RPMI8226 (cell line): ENCODE measurements around the gene USP14.

Experiments used
- DNase-seq: peaks from one replicate; pipeline ENCODE4 v3.0.0-alpha.2; 2015

The USP14 gene

DNA sequence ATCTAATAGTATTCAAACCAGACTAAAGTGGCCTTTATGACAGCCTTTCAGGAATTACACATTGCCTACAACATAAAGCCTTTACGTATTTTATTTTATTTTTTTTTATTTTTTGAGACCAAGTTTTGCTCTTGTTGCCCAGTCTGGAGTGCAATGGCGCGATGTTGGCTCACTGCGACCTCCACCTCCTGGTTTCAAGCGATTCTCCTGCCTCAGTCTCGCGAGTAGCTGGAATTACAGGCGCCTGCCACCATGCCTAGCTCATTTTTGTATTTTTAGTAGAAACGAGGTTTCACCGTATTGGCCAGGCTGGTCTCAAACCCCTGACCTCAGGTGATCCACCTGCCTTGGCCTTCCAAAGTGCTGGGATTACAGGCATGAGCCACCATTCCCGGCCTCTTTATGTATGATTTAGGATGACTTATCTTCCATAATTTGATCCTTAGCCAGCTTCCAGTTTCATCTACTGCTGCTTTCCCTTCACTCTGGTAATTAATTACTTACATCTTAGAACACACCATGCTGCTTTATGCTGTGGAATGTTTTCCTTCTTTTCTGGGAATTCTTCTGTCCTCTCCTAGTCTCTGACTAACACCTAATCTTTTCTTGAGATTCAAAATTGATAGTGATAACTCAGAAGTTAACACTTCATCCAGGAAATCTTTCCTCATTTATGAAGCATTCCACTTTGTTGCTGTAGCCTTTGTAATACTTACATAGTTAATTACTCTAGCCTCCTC, 2.6 kb downstream of the USP14 start:
- DNase-seq = no peak

- no peak for DNase-seq
These were observed 14.0 kb downstream of the USP14 start for GRCh38 chr18:172361-172760.

DNA sequence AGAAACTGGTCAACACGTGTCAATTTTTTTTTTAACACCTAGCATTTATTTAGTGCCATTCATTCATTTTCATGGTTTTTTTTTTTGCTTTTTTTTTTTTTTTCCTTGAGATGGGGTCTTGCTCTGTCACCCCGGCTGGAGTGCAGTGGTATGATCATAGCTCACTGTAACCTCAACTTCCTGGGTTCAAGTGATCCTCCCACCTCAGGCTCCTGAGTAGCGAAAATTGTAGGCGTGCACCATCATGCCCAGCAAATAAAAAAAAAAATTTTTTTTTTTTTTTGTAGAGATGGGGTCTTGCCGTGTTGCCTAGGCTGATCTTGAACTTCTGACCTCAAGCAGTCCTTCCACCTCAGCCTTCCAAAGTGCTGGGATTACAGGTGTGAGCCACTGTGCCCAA, 21.1 kb downstream of the USP14 start:
- DNase-seq = no peak

- no peak for DNase-seq
These were observed 23.4 kb downstream of the USP14 start for GRCh38 chr18:181711-182110.

- no peak for DNase-seq
These were observed 25.4 kb downstream of the USP14 start for GRCh38 chr18:183769-184168.

DNA sequence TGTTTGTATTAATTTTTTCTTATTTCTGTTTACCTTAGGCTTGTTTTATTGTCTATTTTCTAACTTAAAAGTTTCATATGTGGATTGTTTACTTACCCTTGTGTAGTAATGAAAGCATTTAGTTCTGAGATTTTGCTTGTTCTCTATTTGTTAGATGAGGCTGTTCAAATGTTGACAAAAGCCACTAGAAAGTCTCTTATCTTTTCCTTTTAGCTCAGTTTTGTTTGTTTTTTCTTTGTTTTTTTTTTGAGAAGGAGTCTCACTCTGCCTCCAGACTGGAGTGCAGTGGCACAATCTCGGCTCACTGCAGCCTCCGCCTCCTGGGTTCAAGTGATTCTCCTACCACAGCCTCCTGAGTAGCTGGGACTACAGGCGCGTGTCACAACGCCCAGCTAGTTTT, 30.9 kb downstream of the USP14 start:
- no peak for DNase-seq

DNA sequence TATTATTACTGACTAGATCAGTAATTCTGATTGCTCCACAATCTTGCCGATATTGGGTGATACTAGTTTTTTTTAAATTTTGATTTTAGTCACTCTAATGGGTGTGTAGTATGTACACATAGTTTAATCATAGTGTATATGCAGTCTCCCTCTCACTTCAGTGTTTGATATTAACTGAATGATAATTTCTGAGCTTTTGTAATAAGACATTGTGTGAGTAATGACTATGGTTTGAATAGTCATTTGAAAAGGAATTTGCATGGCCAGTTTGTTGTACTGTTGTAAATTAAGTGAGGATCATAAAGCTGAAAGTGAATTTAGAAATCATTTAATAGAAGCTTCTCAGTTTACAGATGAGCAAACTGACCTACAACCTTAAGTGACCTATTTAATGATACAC, 33.4 kb downstream of the USP14 start:
- no peak for DNase-seq

GRCh38 chr18:192801-193200, 34.4 kb downstream of the USP14 start:
- no peak for DNase-seq

- DNase-seq = no peak
These were observed 37.3 kb downstream of the USP14 start for GRCh38 chr18:195651-196050.

- no peak for DNase-seq
These were observed 40.9 kb downstream of the USP14 start for GRCh38 chr18:199214-199613.

GRCh38 chr18:199768-200167, 41.4 kb downstream of the USP14 start:
- DNase-seq = no peak

DNA sequence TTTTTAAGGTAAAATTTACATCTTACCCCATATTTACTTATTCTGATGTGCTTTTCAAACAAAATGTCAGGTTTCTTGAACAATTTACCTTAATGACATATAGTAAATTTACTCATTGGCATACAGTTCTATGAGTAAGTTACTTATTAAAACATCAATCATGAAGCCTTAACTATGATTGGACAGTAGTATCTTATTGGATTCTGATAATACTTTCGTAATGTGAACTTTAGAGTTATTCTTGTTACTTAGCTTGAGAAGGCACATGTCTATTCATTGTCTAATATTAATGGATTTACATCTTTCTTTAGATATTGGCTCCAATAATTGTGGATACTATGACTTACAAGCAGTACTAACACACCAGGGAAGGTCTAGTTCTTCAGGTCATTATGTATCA, 51.7 kb downstream of the USP14 start:
- DNase-seq = no peak

DNA sequence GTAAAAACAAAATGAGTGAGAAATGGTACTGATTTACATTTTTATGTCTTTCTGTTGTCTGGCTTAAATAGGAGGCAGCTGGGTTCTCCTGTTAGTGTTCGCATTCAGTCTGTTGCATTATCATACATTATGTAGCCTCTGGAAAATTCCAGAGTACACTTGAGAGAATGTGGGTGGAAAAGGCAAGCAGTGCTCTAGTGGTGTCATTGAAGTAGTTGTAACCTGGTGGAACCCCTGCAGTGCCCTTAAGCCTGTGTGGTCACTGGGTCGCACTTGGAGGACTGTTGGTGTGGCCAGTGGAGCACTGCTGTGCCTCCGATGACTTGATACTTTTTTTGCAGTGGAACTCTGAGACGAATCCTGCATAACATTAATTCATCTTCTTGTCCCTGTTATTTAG, 52.4 kb downstream of the USP14 start:
- no peak for DNase-seq

DNA sequence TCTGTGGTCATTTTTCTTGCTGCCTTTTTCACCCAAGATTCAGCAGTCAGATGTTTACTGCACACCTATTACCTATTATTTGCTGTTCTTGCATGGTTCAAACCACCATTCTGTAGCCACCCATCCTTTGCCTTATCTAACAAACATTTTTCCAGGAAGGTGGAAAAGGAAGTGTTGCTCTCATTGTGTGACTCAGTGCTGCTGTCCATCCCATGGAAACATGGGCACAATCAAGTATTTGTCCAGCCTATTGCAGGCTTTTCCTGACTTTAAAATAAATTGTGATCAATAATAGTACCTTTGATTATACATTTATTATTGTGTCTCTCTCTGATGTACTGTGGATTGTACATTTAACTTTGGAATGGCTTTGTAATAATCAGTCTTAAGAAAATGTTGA, 53.2 kb downstream of the USP14 start:
- DNase-seq = no peak

GRCh38 chr18:212780-213179, 54.4 kb downstream of the USP14 start:
- DNase-seq = no peak

DNA sequence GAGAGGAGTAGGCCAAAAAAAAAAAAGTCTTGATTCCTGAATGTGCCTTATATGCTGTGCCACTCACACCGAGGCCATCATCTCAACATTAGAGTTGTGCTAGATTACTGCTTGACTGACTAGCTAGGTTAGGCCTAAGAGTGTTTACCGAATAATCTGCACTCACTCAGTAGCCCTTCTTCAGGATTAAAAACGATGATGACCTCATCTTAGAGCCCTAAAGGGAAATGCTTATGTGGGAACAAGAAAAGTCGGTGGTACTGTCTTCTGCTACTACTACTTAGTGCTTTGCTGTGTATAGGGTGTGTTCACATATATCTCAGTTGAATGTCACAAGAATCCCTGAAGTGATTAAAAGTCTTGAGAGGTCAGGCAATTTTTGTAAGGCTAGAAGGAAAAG, 55.1 kb downstream of the USP14 start:
- no peak for DNase-seq

DNA sequence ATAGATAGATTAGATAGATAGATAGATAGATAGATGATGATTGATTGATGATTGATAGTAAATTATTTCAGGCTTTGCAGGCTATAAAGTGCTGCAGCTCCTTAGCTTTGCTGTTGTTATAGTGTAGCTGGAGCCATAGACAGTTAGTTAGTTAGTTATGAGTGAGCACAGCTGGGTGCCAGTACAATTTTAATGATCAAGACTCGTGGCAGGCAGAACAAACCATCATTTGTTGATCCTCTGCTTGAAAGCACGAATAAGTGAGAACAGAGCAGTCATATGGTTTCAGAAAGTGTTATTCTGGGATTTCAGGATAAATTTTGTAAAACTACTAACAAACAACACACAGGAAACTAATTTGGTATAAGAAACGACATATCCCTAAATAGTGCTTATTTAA, 55.6 kb downstream of the USP14 start:
- DNase-seq = no peak

GRCh38 chr18:215448-216010, 57.2 kb downstream of the USP14 start:
- DNase-seq = no peak

- DNase-seq = peak; percentile 5
These were observed 59.4 kb downstream of the USP14 start for GRCh38 chr18:217532-218336.

- no peak for DNase-seq
These were observed 62.4 kb downstream of the USP14 start for GRCh38 chr18:220708-221107.

- no peak for DNase-seq
These were observed 67.4 kb downstream of the USP14 start for GRCh38 chr18:225745-226144.

DNA sequence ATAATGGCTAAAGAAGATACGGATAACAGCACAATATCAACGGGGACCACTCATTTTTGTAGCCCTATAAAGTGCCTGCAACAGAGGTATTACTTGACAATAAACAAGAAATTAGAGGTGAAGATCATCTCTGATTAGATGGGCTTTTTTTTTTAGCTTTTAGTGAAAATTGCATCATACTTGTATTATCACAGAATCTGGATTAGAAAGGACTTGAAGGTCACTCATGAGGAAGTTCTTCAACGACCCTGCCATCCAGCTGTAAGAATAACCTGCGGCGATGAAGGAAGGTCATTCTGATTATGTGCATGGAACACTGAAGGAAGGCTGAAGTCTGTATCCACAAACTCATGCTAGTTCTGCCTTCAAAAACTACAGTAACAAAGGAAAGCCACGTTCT, 69.0 kb downstream of the USP14 start:
- no peak for DNase-seq

- DNase-seq = no peak
These were observed 69.5 kb downstream of the USP14 start for GRCh38 chr18:227902-228301.

GRCh38 chr18:228586-228985, 70.2 kb downstream of the USP14 start:
- no peak for DNase-seq
